GM21576 (cell line): ENCODE measurements around the gene HAGH.

Source experiments
- ATAC-seq: cut with Tn5 transposase; IDR thresholded peaks from one replicate; pipeline ENCODE4 v1.9.1; 2021; ENCODE audit warnings: mild to moderate bottlenecking, moderate library complexity; ENCODE audit not compliant: unreplicated experiment

The HAGH gene

GRCh38 chr16:1765826-1766225 lies 60.8 kb downstream of the HAGH start:
- ATAC-seq: no peak

- no peak for ATAC-seq
These were observed 61.7 kb downstream of the HAGH start for GRCh38 chr16:1764971-1765370.

GRCh38 chr16:1763521-1764511 lies 62.8 kb downstream of the HAGH start:
- ATAC-seq: no peak

- ATAC-seq: no peak
These were observed 63.6 kb downstream of the HAGH start for GRCh38 chr16:1762879-1763520.

GRCh38 chr16:1762196-1762878 lies 64.3 kb downstream of the HAGH start:
- no peak for ATAC-seq

GRCh38 chr16:1761751-1762150 lies 64.9 kb downstream of the HAGH start:
- ATAC-seq: no peak

GRCh38 chr16:1760911-1761310 lies 65.7 kb downstream of the HAGH start:
- no peak for ATAC-seq

GRCh38 chr16:1759511-1759910 lies 67.1 kb downstream of the HAGH start:
- no peak for ATAC-seq

- no peak for ATAC-seq
These were observed 67.7 kb downstream of the HAGH start for GRCh38 chr16:1758923-1759322.

GRCh38 chr16:1757714-1758461 lies 68.7 kb downstream of the HAGH start:
- no peak for ATAC-seq
